HepG2 (cell line): ENCODE measurements around the gene ZNF618. TPM values are rescaled to one million over a fixed set of nuclear protein-coding genes. Genes with fewer than 3 reads are reported as not detected.

Experiments used
- GFI1 ChIP-seq: sonication (generic); formaldehyde crosslinking; IDR thresholded peaks from 2 replicates; pipeline ENCODE4 v1.5.0; 2020; ENCODE audit warnings: missing genetic modification reagents, mild to moderate bottlenecking, borderline replicate concordance
- NCOA2 ChIP-seq: sonication (generic); formaldehyde crosslinking; IDR thresholded peaks from 2 replicates; pipeline ENCODE4 v1.8.0; 2022; ENCODE audit warnings: inconsistent platforms
- THAP11 ChIP-seq: IDR thresholded peaks from 2 replicates; pipeline ENCODE4 v1.6.1; 2016; ENCODE audit warnings: missing biosample characterization, missing genetic modification reagents
- ZMYM3 ChIP-seq: sonication (generic); formaldehyde crosslinking; IDR thresholded peaks from 2 replicates; pipeline ENCODE4 v1.5.1; 2020; ENCODE audit warnings: mild to moderate bottlenecking, missing genetic modification reagents
- ZNF674 ChIP-seq: sonication (generic); formaldehyde crosslinking; IDR thresholded peaks from 2 replicates; pipeline ENCODE4 v1.5.0; 2020; ENCODE audit warnings: low read depth, mild to moderate bottlenecking, missing genetic modification reagents
- polyA plus RNA-seq, 8 experiments: library from polyadenylated mRNA; depleted of rRNA in 3 of 8; stranded (reverse) in 7 of 8; unstranded in 1 of 8; fragments of >200 nt; fragmentation: Illumina TruSeq in 4 of 8; extraction: Trizol in 4 of 8; gene quantifications; 2 replicates each; pipeline versions ENCODE4 v1.2.1 to v1.2.3, GENCODE V29; 2011 to 2016; ENCODE audit warnings: low read depth in 4 of 8, missing spikeins in 1 of 8, mixed read lengths in 1 of 8; ENCODE audit not compliant: insufficient read depth in 1 of 8
- total RNA-seq, 5 experiments: library from RNA; depleted of rRNA; stranded (reverse); fragments of >200 nt; fragmentation: Illumina TruSeq; extraction: Trizol; gene quantifications; 2 replicates each; pipeline ENCODE4 v1.2.3, GENCODE V29; 2016; ENCODE audit warnings: low read depth in 1 of 5
- TF ChIP-seq, protein P1 (sequence below): sonication (generic); formaldehyde crosslinking; IDR thresholded peaks from 2 replicates; pipeline ENCODE4 v1.4.0; 2020; ENCODE audit warnings: missing genetic modification reagents, low read depth, mild to moderate bottlenecking, borderline replicate concordance
- TF ChIP-seq, protein P2 (sequence below): sonication (generic); formaldehyde crosslinking; IDR thresholded peaks from 2 replicates; pipeline ENCODE4 v1.4.0; 2020; ENCODE audit warnings: missing genetic modification reagents
- TF ChIP-seq, protein P3 (sequence below): sonication (generic); formaldehyde crosslinking; IDR thresholded peaks from 2 replicates; pipeline ENCODE4 v1.8.1; 2023; ENCODE audit warnings: missing genetic modification reagents, inconsistent platforms, borderline replicate concordance
- TF ChIP-seq, protein P4 (sequence below): sonication (generic); formaldehyde crosslinking; IDR thresholded peaks from 2 replicates; pipeline ENCODE4 v1.4.0; 2020; ENCODE audit warnings: missing genetic modification reagents
- TF ChIP-seq, protein P5 (sequence below): sonication (generic); formaldehyde crosslinking; IDR thresholded peaks from 2 replicates; pipeline ENCODE4 v1.4.0; 2020; ENCODE audit warnings: missing genetic modification reagents
- TF ChIP-seq, protein P6 (sequence below): sonication (generic); formaldehyde crosslinking; IDR thresholded peaks from 2 replicates; pipeline ENCODE4 v1.5.1; 2020; ENCODE audit warnings: mild to moderate bottlenecking, missing genetic modification reagents, moderate library complexity

The ZNF618 gene
- total and polyA plus RNA-seq, 2 of the 13 experiments (the other 11 are each of a cell fraction or from before 2014, with no cell fraction given) = 0.07 TPM

DNA sequence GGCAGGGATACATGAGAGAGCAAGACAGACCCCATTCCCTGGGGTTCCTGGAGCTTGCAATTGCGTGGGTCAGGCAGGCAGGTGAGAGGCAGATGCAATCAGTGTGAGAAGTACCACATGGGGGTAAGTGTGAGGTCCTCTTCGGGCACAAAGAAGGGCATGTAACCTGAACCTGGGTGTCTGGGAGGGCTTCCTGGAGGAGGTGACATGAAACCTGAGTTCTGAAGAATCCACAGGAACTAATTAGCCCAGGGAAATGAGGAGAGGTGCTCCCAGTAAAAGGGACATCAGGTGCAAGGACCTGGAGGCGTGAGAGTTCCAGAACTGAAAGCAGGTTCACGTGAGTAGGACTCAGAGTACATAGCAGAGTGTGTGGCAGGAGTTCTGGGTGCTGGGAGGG lies 199.5 kb downstream of the ZNF618 start (continued):
- TF ChIP-seq, protein P1, sequence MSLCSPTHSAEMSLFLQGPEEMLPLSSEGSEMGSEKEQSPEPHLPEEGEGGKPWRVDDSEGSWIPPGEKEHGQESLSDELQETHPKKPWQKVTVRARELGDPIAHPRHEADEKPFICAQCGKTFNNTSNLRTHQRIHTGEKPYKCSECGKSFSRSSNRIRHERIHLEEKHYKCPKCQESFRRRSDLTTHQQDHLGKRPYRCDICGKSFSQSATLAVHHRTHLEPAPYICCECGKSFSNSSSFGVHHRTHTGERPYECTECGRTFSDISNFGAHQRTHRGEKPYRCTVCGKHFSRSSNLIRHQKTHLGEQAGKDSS = no peak
- TF ChIP-seq, protein P2, sequence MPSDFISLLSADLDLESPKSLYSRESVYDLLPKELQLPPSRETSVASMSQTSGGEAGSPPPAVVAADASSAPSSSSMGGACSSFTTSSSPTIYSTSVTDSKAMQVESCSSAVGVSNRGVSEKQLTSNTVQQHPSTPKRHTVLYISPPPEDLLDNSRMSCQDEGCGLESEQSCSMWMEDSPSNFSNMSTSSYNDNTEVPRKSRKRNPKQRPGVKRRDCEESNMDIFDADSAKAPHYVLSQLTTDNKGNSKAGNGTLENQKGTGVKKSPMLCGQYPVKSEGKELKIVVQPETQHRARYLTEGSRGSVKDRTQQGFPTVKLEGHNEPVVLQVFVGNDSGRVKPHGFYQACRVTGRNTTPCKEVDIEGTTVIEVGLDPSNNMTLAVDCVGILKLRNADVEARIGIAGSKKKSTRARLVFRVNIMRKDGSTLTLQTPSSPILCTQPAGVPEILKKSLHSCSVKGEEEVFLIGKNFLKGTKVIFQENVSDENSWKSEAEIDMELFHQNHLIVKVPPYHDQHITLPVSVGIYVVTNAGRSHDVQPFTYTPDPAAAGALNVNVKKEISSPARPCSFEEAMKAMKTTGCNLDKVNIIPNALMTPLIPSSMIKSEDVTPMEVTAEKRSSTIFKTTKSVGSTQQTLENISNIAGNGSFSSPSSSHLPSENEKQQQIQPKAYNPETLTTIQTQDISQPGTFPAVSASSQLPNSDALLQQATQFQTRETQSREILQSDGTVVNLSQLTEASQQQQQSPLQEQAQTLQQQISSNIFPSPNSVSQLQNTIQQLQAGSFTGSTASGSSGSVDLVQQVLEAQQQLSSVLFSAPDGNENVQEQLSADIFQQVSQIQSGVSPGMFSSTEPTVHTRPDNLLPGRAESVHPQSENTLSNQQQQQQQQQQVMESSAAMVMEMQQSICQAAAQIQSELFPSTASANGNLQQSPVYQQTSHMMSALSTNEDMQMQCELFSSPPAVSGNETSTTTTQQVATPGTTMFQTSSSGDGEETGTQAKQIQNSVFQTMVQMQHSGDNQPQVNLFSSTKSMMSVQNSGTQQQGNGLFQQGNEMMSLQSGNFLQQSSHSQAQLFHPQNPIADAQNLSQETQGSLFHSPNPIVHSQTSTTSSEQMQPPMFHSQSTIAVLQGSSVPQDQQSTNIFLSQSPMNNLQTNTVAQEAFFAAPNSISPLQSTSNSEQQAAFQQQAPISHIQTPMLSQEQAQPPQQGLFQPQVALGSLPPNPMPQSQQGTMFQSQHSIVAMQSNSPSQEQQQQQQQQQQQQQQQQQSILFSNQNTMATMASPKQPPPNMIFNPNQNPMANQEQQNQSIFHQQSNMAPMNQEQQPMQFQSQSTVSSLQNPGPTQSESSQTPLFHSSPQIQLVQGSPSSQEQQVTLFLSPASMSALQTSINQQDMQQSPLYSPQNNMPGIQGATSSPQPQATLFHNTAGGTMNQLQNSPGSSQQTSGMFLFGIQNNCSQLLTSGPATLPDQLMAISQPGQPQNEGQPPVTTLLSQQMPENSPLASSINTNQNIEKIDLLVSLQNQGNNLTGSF = no peak
- TF ChIP-seq GFI1 (CRISPR knock-in tag) = no peak
- TF ChIP-seq, protein P3, sequence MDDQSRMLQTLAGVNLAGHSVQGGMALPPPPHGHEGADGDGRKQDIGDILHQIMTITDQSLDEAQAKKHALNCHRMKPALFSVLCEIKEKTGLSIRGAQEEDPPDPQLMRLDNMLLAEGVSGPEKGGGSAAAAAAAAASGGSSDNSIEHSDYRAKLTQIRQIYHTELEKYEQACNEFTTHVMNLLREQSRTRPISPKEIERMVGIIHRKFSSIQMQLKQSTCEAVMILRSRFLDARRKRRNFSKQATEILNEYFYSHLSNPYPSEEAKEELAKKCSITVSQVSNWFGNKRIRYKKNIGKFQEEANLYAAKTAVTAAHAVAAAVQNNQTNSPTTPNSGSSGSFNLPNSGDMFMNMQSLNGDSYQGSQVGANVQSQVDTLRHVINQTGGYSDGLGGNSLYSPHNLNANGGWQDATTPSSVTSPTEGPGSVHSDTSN (CRISPR knock-in tag) = no peak
- no peak for TF ChIP-seq ZNF674 (CRISPR knock-in tag)
- TF ChIP-seq, protein P4, sequence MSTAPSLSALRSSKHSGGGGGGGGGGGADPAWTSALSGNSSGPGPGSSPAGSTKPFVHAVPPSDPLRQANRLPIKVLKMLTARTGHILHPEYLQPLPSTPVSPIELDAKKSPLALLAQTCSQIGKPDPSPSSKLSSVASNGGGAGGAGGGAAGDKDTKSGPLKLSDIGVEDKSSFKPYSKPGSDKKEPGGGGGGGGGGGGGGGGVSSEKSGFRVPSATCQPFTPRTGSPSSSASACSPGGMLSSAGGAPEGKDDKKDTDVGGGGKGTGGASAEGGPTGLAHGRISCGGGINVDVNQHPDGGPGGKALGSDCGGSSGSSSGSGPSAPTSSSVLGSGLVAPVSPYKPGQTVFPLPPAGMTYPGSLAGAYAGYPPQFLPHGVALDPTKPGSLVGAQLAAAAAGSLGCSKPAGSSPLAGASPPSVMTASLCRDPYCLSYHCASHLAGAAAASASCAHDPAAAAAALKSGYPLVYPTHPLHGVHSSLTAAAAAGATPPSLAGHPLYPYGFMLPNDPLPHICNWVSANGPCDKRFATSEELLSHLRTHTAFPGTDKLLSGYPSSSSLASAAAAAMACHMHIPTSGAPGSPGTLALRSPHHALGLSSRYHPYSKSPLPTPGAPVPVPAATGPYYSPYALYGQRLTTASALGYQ (CRISPR knock-in tag) = no peak
- TF ChIP-seq ZMYM3 (CRISPR knock-in tag) = no peak
- no peak for TF ChIP-seq NCOA2 (CRISPR knock-in tag)
- TF ChIP-seq THAP11 (CRISPR knock-in tag) = no peak
- TF ChIP-seq, protein P5, sequence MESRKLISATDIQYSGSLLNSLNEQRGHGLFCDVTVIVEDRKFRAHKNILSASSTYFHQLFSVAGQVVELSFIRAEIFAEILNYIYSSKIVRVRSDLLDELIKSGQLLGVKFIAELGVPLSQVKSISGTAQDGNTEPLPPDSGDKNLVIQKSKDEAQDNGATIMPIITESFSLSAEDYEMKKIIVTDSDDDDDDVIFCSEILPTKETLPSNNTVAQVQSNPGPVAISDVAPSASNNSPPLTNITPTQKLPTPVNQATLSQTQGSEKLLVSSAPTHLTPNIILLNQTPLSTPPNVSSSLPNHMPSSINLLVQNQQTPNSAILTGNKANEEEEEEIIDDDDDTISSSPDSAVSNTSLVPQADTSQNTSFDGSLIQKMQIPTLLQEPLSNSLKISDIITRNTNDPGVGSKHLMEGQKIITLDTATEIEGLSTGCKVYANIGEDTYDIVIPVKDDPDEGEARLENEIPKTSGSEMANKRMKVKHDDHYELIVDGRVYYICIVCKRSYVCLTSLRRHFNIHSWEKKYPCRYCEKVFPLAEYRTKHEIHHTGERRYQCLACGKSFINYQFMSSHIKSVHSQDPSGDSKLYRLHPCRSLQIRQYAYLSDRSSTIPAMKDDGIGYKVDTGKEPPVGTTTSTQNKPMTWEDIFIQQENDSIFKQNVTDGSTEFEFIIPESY (CRISPR knock-in tag) = no peak
- TF ChIP-seq, protein P6, sequence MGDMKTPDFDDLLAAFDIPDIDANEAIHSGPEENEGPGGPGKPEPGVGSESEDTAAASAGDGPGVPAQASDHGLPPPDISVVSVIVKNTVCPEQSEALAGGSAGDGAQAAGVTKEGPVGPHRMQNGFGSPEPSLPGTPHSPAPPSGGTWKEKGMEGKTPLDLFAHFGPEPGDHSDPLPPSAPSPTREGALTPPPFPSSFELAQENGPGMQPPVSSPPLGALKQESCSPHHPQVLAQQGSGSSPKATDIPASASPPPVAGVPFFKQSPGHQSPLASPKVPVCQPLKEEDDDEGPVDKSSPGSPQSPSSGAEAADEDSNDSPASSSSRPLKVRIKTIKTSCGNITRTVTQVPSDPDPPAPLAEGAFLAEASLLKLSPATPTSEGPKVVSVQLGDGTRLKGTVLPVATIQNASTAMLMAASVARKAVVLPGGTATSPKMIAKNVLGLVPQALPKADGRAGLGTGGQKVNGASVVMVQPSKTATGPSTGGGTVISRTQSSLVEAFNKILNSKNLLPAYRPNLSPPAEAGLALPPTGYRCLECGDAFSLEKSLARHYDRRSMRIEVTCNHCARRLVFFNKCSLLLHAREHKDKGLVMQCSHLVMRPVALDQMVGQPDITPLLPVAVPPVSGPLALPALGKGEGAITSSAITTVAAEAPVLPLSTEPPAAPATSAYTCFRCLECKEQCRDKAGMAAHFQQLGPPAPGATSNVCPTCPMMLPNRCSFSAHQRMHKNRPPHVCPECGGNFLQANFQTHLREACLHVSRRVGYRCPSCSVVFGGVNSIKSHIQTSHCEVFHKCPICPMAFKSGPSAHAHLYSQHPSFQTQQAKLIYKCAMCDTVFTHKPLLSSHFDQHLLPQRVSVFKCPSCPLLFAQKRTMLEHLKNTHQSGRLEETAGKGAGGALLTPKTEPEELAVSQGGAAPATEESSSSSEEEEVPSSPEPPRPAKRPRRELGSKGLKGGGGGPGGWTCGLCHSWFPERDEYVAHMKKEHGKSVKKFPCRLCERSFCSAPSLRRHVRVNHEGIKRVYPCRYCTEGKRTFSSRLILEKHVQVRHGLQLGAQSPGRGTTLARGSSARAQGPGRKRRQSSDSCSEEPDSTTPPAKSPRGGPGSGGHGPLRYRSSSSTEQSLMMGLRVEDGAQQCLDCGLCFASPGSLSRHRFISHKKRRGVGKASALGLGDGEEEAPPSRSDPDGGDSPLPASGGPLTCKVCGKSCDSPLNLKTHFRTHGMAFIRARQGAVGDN = no peak
